ENCODE data around the gene C1QTNF1.
"Not testable (repeated sequence)": the region's sequence is repeated elsewhere in the genome, so short reads cannot be mapped to it uniquely, and the experiment has no call there.

Gene C1QTNF1

GRCh38 chr17:79027274-79027924 lies 3.4 kb downstream of the C1QTNF1 start:
- peak overlapping the region; percentile 10 to 86 for H3K4me3 ChIP-seq (replicated peaks in 1 of 2; ENCODE audit: low read depth in 2 of 2, low read length in 2 of 2)
- no peak for TF ChIP-seq CTCF (IDR thresholded peaks at IDR 0.05; ENCODE audit: low read depth, low read length)
- peak in 1 of 2 donors; percentile 58 for DNase-seq (ENCODE audit: low read depth in 2 of 2)

- peak; percentile 45 to 93 for DNase-seq (ENCODE audit: low read depth in 2 of 2)
- TF ChIP-seq CTCF (IDR thresholded peaks at IDR 0.05; ENCODE audit: low read depth, low read length) = no peak
- H3K4me3 ChIP-seq (replicated peaks in 1 of 2; ENCODE audit: low read depth in 2 of 2, low read length in 2 of 2) = peak overlapping the region in 1 of 2 donors; percentile 86
Measured at GRCh38 chr17:79027925-79028491, 4.0 kb downstream of the C1QTNF1 start.

- peak in 1 of 2 donors; percentile 62 for DNase-seq (ENCODE audit: low read depth in 2 of 2)
- no peak overlapping the region for H3K4me3 ChIP-seq (replicated peaks in 1 of 2; ENCODE audit: low read depth in 2 of 2, low read length in 2 of 2)
- peak; percentile 23 for TF ChIP-seq CTCF (IDR thresholded peaks at IDR 0.05; ENCODE audit: low read depth, low read length)
Measured at GRCh38 chr17:79028496-79029326, 4.7 kb downstream of the C1QTNF1 start.

GRCh38 chr17:79029327-79030009 lies 5.5 kb downstream of the C1QTNF1 start:
- no peak for DNase-seq (ENCODE audit: low read depth in 2 of 2)
- no peak overlapping the region for H3K4me3 ChIP-seq (replicated peaks in 1 of 2; ENCODE audit: low read depth in 2 of 2, low read length in 2 of 2)
- no peak for TF ChIP-seq CTCF (IDR thresholded peaks at IDR 0.05; ENCODE audit: low read depth, low read length)

- not testable (repeated sequence) for H3K4me3 ChIP-seq (replicated peaks in 1 of 2; ENCODE audit: low read depth in 2 of 2, low read length in 2 of 2); DNase-seq (ENCODE audit: low read depth in 2 of 2)
Measured at GRCh38 chr17:79030636-79031035, 6.7 kb downstream of the C1QTNF1 start.

GRCh38 chr17:79031996-79032875 lies 8.3 kb downstream of the C1QTNF1 start:
- H3K4me3 ChIP-seq (replicated peaks in 1 of 2; ENCODE audit: low read depth in 2 of 2, low read length in 2 of 2) = no peak overlapping the region
- DNase-seq (ENCODE audit: low read depth in 2 of 2) = no peak
- TF ChIP-seq CTCF (IDR thresholded peaks at IDR 0.05; ENCODE audit: low read depth, low read length) = no peak

Data from cardiac fibroblast (primary cell).